NAMALWA (cell line): ENCODE data around the gene PLCB1.
"Not testable (repeated sequence)": the region's sequence is repeated elsewhere in the genome, so short reads cannot be mapped to it uniquely, and the experiment has no call there.

Experiments used
- DNase-seq: peaks from one replicate; pipeline ENCODE4 v3.0.0-alpha.2; 2015; ENCODE audit warnings: low spot score

Gene PLCB1

DNA sequence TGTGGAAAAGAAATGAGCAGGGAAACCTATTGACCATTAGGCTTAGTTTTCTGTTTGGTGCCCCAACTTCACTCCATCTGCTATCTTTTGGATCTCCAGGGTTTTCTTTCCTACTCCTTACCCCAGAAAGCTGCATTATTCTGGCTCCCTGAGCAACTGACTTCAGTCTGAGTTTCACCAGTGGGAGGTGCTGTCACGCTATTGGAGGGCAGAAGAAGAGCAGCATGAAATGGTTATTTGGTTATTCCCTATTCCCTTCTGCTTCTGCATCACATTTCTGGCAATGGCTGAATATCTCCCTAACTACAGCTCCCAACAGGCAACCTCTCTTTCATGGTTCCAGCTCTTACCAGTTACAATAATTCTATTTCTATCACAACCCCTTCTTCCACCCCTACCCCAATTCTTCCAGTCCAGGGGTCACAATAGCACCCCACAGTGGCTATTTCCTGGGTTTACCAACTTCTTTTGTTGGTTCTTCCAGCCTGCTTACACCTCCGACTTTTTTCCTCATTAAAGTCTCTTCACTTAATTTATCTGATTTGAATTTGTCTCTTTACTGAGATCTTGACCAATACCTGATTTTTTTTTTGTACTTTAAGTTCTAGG is 311.5 kb downstream of the PLCB1 start:
- DNase-seq, result peak; percentile 6

DNA sequence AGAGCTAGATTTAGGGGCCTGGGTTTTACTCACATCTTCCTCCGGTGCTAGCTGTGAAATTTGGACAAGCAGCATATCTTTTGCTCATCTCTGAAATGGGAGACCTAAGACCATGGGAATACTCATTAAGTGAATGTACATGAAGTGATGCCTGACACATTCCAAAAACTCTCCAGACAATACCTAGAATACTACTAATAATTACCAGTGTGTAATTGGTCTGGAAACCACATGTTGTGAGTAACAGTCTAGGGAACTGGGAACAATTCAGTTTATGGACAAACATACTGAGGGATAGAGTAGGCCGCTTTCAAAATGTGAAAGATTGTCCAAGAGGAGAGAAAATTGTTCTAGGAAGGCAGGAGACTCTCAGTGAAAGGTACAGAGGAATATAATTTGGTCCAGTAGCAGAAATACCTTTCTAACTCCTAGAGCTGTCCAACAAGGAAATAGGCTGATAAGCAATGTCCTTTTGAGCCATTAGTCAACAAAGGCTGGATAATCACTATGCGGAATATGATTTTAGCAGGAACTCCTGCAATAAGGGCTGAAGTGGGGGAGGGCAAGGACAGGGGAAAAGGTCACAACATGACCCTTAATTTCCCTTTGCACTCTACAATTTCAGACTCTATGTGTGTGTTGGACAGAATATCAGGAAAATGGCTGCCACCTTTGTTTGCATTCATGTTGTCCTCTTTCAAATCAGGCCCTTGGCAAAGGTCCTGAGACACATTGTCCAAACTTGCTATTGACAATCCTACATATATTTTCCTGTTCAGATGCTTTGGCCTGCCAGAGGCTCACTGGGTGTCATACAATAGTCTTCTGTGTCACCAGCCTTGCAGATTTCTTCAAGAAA is 315.4 kb downstream of the PLCB1 start:
- no peak for DNase-seq

DNA sequence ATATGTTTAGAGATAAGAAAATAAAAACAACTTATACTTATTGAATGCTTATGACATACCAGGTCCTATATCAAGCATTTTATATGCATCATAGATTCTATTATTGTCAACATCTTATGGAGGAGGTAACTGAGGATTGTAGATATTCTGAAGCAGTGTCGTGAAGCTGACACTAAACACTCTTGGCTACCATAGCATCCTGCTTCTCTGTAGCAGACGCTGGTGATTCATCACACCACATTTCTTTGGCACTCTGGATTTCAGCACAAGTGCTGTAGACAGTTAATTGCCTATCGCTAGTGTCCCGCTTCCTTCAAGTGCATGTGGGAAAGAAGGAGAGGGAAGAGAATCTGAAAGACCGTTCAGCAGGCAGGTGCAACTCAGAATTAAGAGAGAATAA is 317.1 kb downstream of the PLCB1 start:
- DNase-seq, result no peak

DNA sequence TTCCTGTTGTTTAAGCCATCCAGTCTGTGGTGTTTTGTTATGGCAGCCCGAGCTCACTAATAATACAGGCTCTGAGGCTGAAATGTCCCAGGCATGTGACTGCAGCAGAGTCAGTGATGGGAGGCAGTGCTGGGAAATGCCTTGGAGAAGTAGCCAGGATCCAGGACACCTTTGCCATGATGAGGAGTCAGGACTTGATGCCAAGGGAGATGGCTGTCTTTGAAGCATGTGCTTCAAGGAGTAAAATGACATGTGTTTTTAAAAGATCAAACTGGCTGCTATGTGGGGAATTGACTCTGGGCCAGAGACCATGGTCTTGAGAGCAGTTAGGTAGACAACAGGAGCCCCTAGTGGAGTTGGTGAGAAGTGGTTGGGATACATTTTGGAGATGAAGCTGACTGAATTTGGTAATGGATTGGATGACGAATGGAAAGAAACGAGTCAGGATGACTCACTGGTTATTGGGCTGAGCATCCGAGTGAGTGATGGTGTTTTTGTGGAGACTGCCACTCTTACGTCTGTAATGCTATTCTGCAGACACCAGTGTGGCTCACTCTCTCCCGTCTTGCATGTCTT is 322.2 kb downstream of the PLCB1 start:
- peak; percentile 44 for DNase-seq

DNA sequence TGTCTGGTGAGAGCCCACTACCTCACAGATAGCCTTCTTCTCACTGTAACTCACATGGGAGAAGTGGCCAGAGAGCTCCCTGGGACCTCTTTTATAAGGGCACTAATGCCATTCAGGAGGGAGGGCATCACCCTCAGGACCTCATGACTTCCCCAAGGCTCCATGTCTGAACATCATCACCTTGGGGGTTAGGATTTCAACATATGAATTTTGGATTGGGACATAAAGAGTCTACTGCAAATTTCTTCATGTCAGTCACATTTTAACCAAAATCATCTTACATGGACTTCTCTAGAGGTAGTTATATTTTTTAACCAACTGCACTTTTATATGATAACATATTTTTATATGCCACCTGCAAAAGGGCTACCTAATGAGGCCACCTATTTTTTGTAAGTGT is 324.7 kb downstream of the PLCB1 start:
- DNase-seq, result no peak

GRCh38 chr20:8457978-8458377 is 325.9 kb downstream of the PLCB1 start:
- DNase-seq, result no peak

DNA sequence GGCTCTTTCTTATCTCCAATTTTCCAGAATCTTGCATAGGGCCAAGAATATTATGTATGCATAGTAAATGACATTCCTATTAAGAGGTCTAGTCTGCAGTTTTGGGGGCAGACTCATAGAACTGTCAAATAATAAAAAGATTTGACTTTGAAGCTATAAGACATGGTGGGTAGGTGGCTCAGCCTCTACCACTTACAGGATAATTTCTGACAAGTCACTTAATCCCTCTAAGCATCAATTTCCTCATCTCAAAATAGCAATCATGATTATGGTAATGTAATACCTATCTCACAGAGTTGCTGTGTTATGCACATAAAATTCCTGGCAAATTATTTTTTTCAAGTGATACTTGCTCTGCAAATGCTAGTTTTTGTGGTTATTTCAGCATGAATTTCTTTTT is 329.1 kb downstream of the PLCB1 start:
- no peak for DNase-seq

DNA sequence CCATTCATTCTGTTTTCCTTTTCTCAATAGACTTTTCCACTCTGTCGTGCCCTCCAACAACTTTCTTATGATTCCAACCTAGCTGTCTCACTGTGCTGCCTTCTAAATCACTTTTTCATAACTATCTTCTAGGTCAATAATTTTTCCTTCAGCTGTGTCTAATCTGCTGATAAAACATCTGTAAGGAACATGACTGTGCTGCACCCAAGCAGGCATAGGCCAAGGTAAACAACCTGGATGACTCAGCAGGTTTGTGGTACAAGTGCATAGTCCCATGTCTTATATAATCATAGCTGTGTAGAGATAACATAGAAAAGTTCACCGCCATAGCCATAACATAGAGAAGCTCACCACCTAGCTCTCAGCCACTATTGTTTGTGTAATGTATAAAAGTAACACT is 332.3 kb downstream of the PLCB1 start:
- DNase-seq, result no peak

GRCh38 chr20:8466781-8467180 is 334.7 kb downstream of the PLCB1 start:
- DNase-seq, result not testable (repeated sequence)

DNA sequence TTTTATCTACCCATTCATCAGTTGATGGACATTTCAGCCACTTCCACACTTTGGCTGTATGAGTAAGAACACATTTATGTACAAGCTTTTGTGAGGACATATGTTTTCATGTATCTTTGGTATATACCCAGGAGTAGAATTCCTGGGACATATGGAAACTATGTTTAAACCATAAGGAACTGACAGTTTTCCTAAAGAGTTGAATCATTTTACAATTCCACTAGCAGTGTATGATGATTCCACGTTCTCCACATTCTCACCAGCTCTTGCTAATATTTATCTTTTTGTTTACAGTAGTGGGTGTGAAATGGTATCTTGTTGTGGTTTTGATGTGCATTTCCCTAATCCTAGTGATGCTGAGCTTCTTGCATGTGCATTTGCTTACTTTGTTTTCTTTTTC is 338.1 kb downstream of the PLCB1 start:
- no peak for DNase-seq

DNA sequence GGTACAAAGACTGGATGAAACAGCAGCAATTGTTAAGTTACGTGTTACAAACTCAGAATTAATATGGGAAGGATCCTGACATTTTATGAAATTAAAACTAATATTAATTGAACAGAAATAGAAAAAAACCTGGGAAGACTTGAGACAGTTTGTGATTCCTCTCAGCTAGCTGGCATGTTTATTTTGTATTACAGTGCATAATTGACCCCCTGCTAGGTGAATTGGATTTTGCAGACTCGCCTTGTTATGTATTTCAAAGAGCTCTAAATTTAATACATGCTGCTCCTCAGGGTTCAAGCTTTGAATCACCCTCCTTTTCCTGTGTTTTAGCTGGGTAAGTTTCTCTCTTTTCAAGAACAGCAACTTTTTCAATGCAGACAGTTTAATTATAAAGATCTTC is 339.4 kb downstream of the PLCB1 start:
- DNase-seq, result no peak

GRCh38 chr20:8473459-8473858 is 341.4 kb downstream of the PLCB1 start:
- DNase-seq, result no peak

DNA sequence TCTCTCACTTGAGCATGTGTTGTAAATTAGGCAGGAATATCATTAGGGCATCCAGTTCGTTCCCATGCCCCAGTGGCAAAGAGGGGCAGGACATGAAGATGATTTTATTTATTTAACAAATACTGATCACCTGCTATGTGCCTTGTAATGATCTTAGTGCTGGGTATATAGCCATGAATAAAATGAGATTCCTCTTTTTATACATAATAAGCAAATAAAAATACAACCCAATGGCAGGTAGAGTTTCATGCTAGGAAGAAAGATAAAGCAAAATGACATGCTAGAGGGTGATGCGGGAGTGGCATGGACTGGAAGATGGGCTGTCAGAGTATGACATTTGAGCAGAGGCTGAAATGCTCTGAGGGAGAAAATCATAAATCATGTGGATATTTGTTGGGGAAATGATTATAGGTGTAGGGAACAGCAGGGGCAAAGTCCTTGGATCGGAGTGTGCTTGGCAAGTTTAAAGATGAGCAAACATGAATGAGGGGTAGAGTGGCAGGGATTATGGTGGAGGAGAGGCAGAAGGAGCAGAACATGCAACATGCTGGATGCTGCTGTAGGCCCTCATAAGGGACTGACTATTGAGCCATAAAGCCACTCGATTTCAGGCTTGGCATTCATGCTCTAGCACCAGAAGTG is 342.1 kb downstream of the PLCB1 start:
- no peak for DNase-seq

- no peak for DNase-seq
These were observed 344.0 kb downstream of the PLCB1 start for GRCh38 chr20:8476021-8476420.

DNA sequence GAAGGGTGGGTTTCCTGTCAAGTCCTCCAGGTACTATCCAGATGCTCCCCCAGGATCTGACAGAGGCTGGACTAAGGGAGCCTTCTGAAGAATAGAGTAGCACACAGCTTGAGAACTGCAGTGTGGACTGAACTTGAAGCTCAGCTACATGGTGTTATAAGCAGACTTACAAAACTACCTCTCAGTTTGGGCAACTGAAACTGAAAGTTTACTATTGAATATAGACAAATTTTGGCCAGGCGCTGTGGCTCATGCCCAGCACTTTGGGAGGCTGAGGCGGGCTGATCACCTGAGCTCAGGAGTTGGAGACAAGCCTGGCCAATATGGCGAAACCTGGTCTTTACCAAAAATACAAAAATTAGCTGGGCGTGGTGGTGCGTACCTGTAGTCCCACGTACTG is 348.5 kb downstream of the PLCB1 start:
- DNase-seq, result no peak

- no peak for DNase-seq
These were observed 355.6 kb downstream of the PLCB1 start for GRCh38 chr20:8487696-8488095.

DNA sequence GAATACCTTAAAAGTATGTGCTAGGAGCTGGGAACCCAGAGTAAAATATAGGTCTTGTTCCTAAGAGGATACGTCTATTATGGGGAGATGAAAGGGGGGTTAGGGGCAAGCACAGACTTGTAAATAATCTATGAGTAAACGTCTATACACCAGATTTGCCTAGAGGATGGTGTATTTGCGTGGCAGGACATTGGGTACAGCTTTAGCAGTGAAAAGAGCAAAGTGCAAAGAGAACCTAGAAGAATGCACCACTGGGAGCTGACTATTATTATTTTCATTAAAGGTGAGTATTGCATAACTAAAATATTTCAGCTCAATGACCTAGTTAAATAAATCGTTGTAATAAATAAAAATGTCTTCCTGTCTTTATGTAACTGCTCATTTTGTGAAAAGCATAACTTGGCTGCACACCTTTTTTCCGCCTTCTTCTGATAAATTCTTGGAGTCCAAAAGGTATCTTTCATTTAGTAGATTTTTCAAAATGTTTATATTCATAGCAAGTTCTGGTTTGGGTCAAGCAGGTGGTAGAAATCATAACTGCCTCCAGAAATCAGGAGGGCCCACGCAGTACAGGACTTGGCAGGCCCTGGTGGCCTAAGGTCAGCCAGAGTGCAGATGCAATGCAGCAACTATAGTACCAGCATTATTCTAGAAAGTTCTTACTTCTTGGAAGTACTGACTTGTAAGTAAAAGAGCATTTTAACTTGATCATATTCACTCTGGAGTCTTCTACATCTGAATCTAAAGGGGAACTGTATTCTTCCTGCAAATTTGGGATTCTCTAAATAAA is 357.2 kb downstream of the PLCB1 start:
- DNase-seq, result no peak

- no peak for DNase-seq
These were observed 358.2 kb downstream of the PLCB1 start for GRCh38 chr20:8490076-8490830.

- no peak for DNase-seq
These were observed 360.1 kb downstream of the PLCB1 start for GRCh38 chr20:8492173-8492572.

DNA sequence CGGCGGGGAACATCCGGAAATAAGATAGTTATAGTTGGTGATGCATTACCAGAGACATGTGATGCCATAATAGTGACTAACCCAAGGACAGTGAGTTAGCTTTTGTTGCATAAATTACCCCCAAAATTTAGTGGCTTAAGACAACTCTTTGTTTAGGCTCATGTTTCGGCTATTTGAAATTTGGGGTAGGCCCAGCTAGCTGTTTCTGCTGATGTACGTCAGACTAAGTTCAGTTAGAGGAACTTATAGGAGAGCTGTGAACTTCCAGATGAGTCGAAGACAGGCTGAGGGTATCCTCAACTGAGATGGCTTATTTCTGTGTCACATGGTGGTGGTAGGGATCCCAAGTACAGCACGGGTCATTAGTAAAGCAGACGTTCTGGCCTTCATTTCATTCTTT is 366.5 kb downstream of the PLCB1 start:
- no peak for DNase-seq

- no peak for DNase-seq
These were observed 372.0 kb downstream of the PLCB1 start for GRCh38 chr20:8504030-8504429.
